ENCODE results near the gene DDX39A. TPM values are rescaled to one million over a fixed set of nuclear protein-coding genes. Genes with fewer than 3 reads are reported as not detected.

The DDX39A gene
- total and polyA plus RNA-seq, 2 of the 13 experiments (the other 11 are each of a cell fraction or from before 2014, with no cell fraction given) = 34.6 to 90.4 TPM

- TF ChIP-seq ZSCAN29 (CRISPR knock-in tag; conservative IDR thresholded peaks at IDR 0.05) = 0 out of 2 replicates have a peak, but pooled peaks have one; percentile 31
- peak; percentile 37 for TF ChIP-seq ZNF350 (CRISPR knock-in tag; IDR thresholded peaks at IDR 0.05; ENCODE audit: borderline replicate concordance, low read depth)
- no peak for TF ChIP-seq NFATC3 (CRISPR knock-in tag; IDR thresholded peaks at IDR 0.05)
- TF ChIP-seq SP140L (CRISPR knock-in tag; IDR thresholded peaks at IDR 0.05; ENCODE audit: borderline replicate concordance) = no peak
- peak; percentile 49; the same call in 1 of the 2 replicates for TF ChIP-seq RXRB (CRISPR knock-in tag; IDR thresholded peaks at IDR 0.05; ENCODE audit: borderline replicate concordance)
- no peak for TF ChIP-seq BRD4 (CRISPR knock-in tag; IDR thresholded peaks at IDR 0.05)
- TF ChIP-seq NPAS2 (CRISPR knock-in tag; IDR thresholded peaks at IDR 0.05; ENCODE audit: borderline replicate concordance) = no peak
- no peak for TF ChIP-seq ZNF598 (CRISPR knock-in tag; IDR thresholded peaks at IDR 0.05; ENCODE audit: borderline replicate concordance)
- TF ChIP-seq, protein P1, sequence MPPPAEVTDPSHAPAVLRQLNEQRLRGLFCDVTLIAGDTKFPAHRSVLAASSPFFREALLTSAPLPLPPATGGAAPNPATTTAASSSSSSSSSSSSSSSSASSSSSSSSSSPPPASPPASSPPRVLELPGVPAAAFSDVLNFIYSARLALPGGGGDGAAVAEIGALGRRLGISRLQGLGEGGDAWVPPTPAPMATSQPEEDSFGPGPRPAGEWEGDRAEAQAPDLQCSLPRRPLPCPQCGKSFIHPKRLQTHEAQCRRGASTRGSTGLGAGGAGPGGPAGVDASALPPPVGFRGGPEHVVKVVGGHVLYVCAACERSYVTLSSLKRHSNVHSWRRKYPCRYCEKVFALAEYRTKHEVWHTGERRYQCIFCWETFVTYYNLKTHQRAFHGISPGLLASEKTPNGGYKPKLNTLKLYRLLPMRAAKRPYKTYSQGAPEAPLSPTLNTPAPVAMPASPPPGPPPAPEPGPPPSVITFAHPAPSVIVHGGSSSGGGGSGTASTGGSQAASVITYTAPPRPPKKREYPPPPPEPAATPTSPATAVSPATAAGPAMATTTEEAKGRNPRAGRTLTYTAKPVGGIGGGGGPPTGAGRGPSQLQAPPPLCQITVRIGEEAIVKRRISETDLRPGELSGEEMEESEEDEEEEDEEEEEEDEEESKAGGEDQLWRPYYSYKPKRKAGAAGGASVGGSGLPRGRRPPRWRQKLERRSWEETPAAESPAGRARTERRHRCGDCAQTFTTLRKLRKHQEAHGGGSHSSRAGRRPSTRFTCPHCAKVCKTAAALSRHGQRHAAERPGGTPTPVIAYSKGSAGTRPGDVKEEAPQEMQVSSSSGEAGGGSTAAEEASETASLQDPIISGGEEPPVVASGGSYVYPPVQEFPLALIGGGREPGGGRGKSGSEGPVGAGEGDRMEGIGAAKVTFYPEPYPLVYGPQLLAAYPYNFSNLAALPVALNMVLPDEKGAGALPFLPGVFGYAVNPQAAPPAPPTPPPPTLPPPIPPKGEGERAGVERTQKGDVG (CRISPR knock-in tag; IDR thresholded peaks at IDR 0.05; ENCODE audit: borderline replicate concordance) = 0 out of 2 replicates have a peak, but pooled peaks have one; percentile 43
- peak; percentile 15; the same call in 1 of the 2 replicates for TF ChIP-seq ZNF292 (CRISPR knock-in tag; IDR thresholded peaks at IDR 0.05; ENCODE audit: borderline replicate concordance, low read depth)
- TF ChIP-seq TFDP2 (CRISPR knock-in tag; IDR thresholded peaks at IDR 0.05) = no peak
- TF ChIP-seq ZNF143 (CRISPR knock-in tag; IDR thresholded peaks at IDR 0.05) = peak; percentile 39; the same call in 1 of the 2 replicates
- 0 out of 2 replicates have a peak, but pooled peaks have one; percentile 58 for TF ChIP-seq ZNF567 (CRISPR knock-in tag; IDR thresholded peaks at IDR 0.05; ENCODE audit: borderline replicate concordance)
- no peak for TF ChIP-seq NFE2L2 (IDR thresholded peaks at IDR 0.05; ENCODE audit: low read length)
- TF ChIP-seq SMAD1 (CRISPR knock-in tag; IDR thresholded peaks at IDR 0.05; ENCODE audit: borderline replicate concordance, low read depth) = peak; percentile 40; the same call in 1 of the 2 replicates
- TF ChIP-seq ZNF564 (CRISPR knock-in tag; IDR thresholded peaks at IDR 0.05) = peak; percentile 62; the same call in 1 of the 2 replicates
- no peak for TF ChIP-seq RFX3 (CRISPR knock-in tag; IDR thresholded peaks at IDR 0.05)
- TF ChIP-seq, protein P2, sequence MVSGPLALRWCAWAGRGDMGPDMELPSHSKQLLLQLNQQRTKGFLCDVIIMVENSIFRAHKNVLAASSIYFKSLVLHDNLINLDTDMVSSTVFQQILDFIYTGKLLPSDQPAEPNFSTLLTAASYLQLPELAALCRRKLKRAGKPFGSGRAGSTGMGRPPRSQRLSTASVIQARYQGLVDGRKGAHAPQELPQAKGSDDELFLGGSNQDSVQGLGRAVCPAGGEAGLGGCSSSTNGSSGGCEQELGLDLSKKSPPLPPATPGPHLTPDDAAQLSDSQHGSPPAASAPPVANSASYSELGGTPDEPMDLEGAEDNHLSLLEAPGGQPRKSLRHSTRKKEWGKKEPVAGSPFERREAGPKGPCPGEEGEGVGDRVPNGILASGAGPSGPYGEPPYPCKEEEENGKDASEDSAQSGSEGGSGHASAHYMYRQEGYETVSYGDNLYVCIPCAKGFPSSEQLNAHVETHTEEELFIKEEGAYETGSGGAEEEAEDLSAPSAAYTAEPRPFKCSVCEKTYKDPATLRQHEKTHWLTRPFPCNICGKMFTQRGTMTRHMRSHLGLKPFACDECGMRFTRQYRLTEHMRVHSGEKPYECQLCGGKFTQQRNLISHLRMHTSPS (CRISPR knock-in tag; IDR thresholded peaks at IDR 0.05; ENCODE audit: low read depth) = no peak
- peak; percentile 77; the same call in 1 of the 2 replicates for TF ChIP-seq THAP7 (CRISPR knock-in tag; IDR thresholded peaks at IDR 0.05)
- TF ChIP-seq ATF7 (IDR thresholded peaks at IDR 0.05) = no peak
- TF ChIP-seq ATF7 (CRISPR knock-in tag; IDR thresholded peaks at IDR 0.05) = 0 out of 2 replicates have a peak, but pooled peaks have one; percentile 48
- TF ChIP-seq JUND (CRISPR knock-in tag; IDR thresholded peaks at IDR 0.05) = 0 out of 2 replicates have a peak, but pooled peaks have one; percentile 39
- 0 out of 2 replicates have a peak, but pooled peaks have one; percentile 22 for TF ChIP-seq YEATS4 (CRISPR knock-in tag; IDR thresholded peaks at IDR 0.05; ENCODE audit: borderline replicate concordance)
Measured at GRCh38 chr19:14434543-14435319, 15.6 kb upstream of the DDX39A start (continued).
